H1 (cell line): ENCODE results near the gene SPANXN4. TPM values are rescaled to one million over a fixed set of nuclear protein-coding genes. Genes with fewer than 3 reads are reported as not detected.

Experiments
- CTCF ChIA-PET: fragments of 300-600 bp; sonication (Branson Sonifier 250); formaldehyde crosslinking; loops from one replicate; lab custom pipeline; 2021; ENCODE audit not compliant: partially characterized antibody; lab: Charles Lee
- POLR2A ChIA-PET: fragments of 300-600 bp; sonication (Branson Sonifier 250); formaldehyde crosslinking; loops from one replicate; lab custom pipeline; 2021; ENCODE audit warnings: inconsistent platforms; ENCODE audit not compliant: partially characterized antibody; lab: Charles Lee
- DNase-seq, 2 experiments: peaks; one replicate each; pipeline versions ENCODE4 v3.0.0 to v3.0.0-alpha.2; 2010 to 2022; ENCODE audit warnings: low spot score in 2 of 2, low read depth in 1 of 2, mixed read lengths in 1 of 2
- FAIRE-seq: peaks from 2 replicates; lab custom pipeline; 2011; peaks lifted over from hg19 to GRCh38; lab: Jason Lieb, UNC
- H2AFZ ChIP-seq: 2 replicates; pipeline ENCODE4 v1.8.1; 2012; ENCODE audit warnings: low read length, inconsistent platforms
- H2AK5ac ChIP-seq: 2 replicates; pipeline ENCODE4 v1.6.1; 2013; ENCODE audit warnings: low read depth, low read length
- H2BK120ac ChIP-seq: replicated peaks from 2 replicates; pipeline ENCODE3; 2013; ENCODE audit warnings: low read depth, low read length, inconsistent platforms
- H2BK12ac ChIP-seq: 2 replicates; pipeline ENCODE4 v1.6.1; 2013; ENCODE audit warnings: low read depth, low read length
- H2BK15ac ChIP-seq: 2 replicates; pipeline ENCODE4 v1.6.1; 2013; ENCODE audit warnings: low read length
- H2BK20ac ChIP-seq: 2 replicates; pipeline ENCODE4 v1.6.1; 2013; ENCODE audit warnings: low read length
- H2BK5ac ChIP-seq: 2 replicates; pipeline ENCODE4 v1.6.1; 2013; ENCODE audit warnings: low read depth, low read length
- H3K14ac ChIP-seq: 2 replicates; pipeline ENCODE4 v1.6.1; 2013; ENCODE audit warnings: inconsistent platforms; ENCODE audit not compliant: insufficient read length
- H3K18ac ChIP-seq: 2 replicates; pipeline ENCODE4 v1.6.1; 2013; ENCODE audit warnings: low read length; ENCODE audit errors: extremely low read depth
- H3K23ac ChIP-seq: 2 replicates; pipeline ENCODE4 v1.6.1; 2013; ENCODE audit warnings: inconsistent platforms; ENCODE audit not compliant: insufficient read length
- H3K23me2 ChIP-seq: 2 replicates; pipeline ENCODE4 v1.6.1; 2013; ENCODE audit warnings: low read depth, low read length
- H3K27ac ChIP-seq: 2 replicates; pipeline ENCODE4 v1.6.1; 2011; ENCODE audit warnings: low read depth, low read length, inconsistent platforms
- H3K27me3 ChIP-seq, 4 experiments: replicated peaks in 1 of 4; 1 replicate in 1 of 4; 2 replicates in 3 of 4; pipeline versions ENCODE4 v1.6.1 to v1.8.1; 2011 to 2013; ENCODE audit warnings: low read length in 3 of 4, mild to moderate bottlenecking in 3 of 4, inconsistent platforms in 2 of 4, mixed read lengths in 2 of 4, moderate library complexity in 1 of 4; ENCODE audit not compliant: control insufficient read depth in 3 of 4, insufficient read depth in 3 of 4; ENCODE audit errors: extremely low read depth in 1 of 4
- H3K36me3 ChIP-seq, 4 experiments: 2 replicates each; pipeline versions ENCODE4 v1.6.1 to v1.8.1; 2011 to 2013; ENCODE audit warnings: mild to moderate bottlenecking in 4 of 4, low read length in 3 of 4, moderate library complexity in 2 of 4, control low read depth in 1 of 4, inconsistent platforms in 1 of 4; ENCODE audit not compliant: insufficient read depth in 4 of 4, control insufficient read depth in 2 of 4
- H3K4ac ChIP-seq: replicated peaks from 2 replicates; pipeline ENCODE3; 2013; ENCODE audit warnings: low read length, low read depth, mixed read lengths, inconsistent platforms; ENCODE audit not compliant: insufficient read length
- H3K4me1 ChIP-seq, 4 experiments: replicated peaks in 1 of 4; 1 replicate in 1 of 4; 2 replicates in 3 of 4; pipeline versions ENCODE4 v1.6.1 to v1.8.1; 2011 to 2013; ENCODE audit warnings: low read length in 3 of 4, inconsistent platforms in 2 of 4, mixed read lengths in 1 of 4; ENCODE audit not compliant: insufficient read depth in 4 of 4, control insufficient read depth in 3 of 4
- H3K4me2 ChIP-seq, 2 experiments: 2 replicates each; pipeline versions ENCODE4 v1.6.1 to v1.8.1; 2011 to 2013; ENCODE audit warnings: low read depth in 2 of 2, low read length in 2 of 2, control low read depth in 1 of 2, inconsistent platforms in 1 of 2, mild to moderate bottlenecking in 1 of 2; ENCODE audit not compliant: insufficient read depth in 1 of 2
- H3K4me3 ChIP-seq, 4 experiments: fragments of 200-600, 300-600 bp in 1 of 4; sonication (generic), shearing (Covaris generic), sonication (Bioruptor Twin) in 1 of 4; 2 replicates each; pipeline versions ENCODE4 v1.5.1 to v1.8.1; 2011 to 2016; ENCODE audit warnings: low read length in 4 of 4, low read depth in 3 of 4, control low read depth in 2 of 4, inconsistent platforms in 2 of 4, mild to moderate bottlenecking in 2 of 4, mixed read lengths in 1 of 4, moderate library complexity in 1 of 4; ENCODE audit not compliant: insufficient read depth in 2 of 4; ENCODE audit errors: extremely low read depth in 1 of 4
- H3K56ac ChIP-seq: replicated peaks from 2 replicates; pipeline ENCODE3; 2013; ENCODE audit warnings: low read depth, mild to moderate bottlenecking, mixed read lengths, low read length, inconsistent platforms; ENCODE audit not compliant: insufficient read length
- H3K79me1 ChIP-seq: 2 replicates; pipeline ENCODE4 v1.6.1; 2013; ENCODE audit warnings: low read depth, low read length, control low read depth
- H3K79me2 ChIP-seq, 2 experiments: 2 replicates each; pipeline versions ENCODE4 v1.6.1 to v1.8.1; 2012 to 2013; ENCODE audit warnings: low read length in 2 of 2, mild to moderate bottlenecking in 2 of 2, inconsistent platforms in 1 of 2; ENCODE audit not compliant: insufficient read depth in 2 of 2, control insufficient read depth in 1 of 2
- H3K9ac ChIP-seq, 4 experiments: replicated peaks in 1 of 4; 1 replicate in 1 of 4; 2 replicates in 3 of 4; pipeline versions ENCODE4 v1.6.1 to v1.8.1; 2011 to 2013; ENCODE audit warnings: low read depth in 3 of 4, low read length in 3 of 4, control low read depth in 2 of 4, mild to moderate bottlenecking in 2 of 4, moderate library complexity in 2 of 4, inconsistent platforms in 1 of 4; ENCODE audit errors: extremely low read depth in 1 of 4
- H3K9me3 ChIP-seq, 2 experiments: 2 replicates each; pipeline versions ENCODE4 v1.6.1 to v1.8.1; 2012 to 2013; ENCODE audit warnings: mild to moderate bottlenecking in 2 of 2, moderate library complexity in 2 of 2, control low read depth in 1 of 2, inconsistent platforms in 1 of 2, low read depth in 1 of 2, low read length in 1 of 2, mixed read lengths in 1 of 2; ENCODE audit not compliant: insufficient read depth in 2 of 2
- H4K20me1 ChIP-seq, 2 experiments: replicated peaks in 1 of 2; 2 replicates each; pipeline versions ENCODE3 to v1.8.1; 2011 to 2013; ENCODE audit warnings: inconsistent platforms in 2 of 2, low read length in 2 of 2, mild to moderate bottlenecking in 1 of 2; ENCODE audit not compliant: insufficient read depth in 2 of 2, control insufficient read depth in 1 of 2
- H4K5ac ChIP-seq: 2 replicates; pipeline ENCODE4 v1.6.1; 2013; ENCODE audit warnings: low read length, low read depth, mixed read lengths, inconsistent platforms; ENCODE audit not compliant: insufficient read length
- H4K8ac ChIP-seq: 2 replicates; pipeline ENCODE4 v1.8.0; 2013; ENCODE audit warnings: mild to moderate bottlenecking, moderate library complexity, low read length, inconsistent platforms; ENCODE audit not compliant: insufficient read depth; ENCODE audit errors: extremely low read depth
- H4K91ac ChIP-seq: replicated peaks from 2 replicates; pipeline ENCODE3; 2013; ENCODE audit warnings: low read length, mixed read lengths, inconsistent platforms; ENCODE audit not compliant: insufficient read length
- CHD1 ChIP-seq: IDR thresholded peaks from 2 replicates; pipeline ENCODE4 v1.6.1; 2012; ENCODE audit warnings: low read depth, low read length, improper control_type of control experiment
- GABPA ChIP-seq: IDR thresholded peaks from 2 replicates; pipeline ENCODE4 v1.6.1; 2011; ENCODE audit warnings: mild to moderate bottlenecking, low read length, moderate library complexity, borderline replicate concordance; ENCODE audit not compliant: insufficient read depth
- HDAC6 ChIP-seq: IDR thresholded peaks from one replicate; pipeline ENCODE4 v1.7.1; 2012; ENCODE audit warnings: low read depth, mild to moderate bottlenecking, inconsistent platforms, low read length, moderate library complexity
- MAFK ChIP-seq: IDR thresholded peaks from 2 replicates; pipeline ENCODE4 v1.6.1; 2012; ENCODE audit warnings: low read depth, mild to moderate bottlenecking, improper control_type of control experiment, low read length
- MAX ChIP-seq: IDR thresholded peaks from 2 replicates; pipeline ENCODE4 v1.6.1; 2012; ENCODE audit warnings: inconsistent platforms
- POU5F1 ChIP-seq: IDR thresholded peaks from 2 replicates; pipeline ENCODE4 v1.6.1; 2011; ENCODE audit warnings: low read depth, mild to moderate bottlenecking, low read length, moderate library complexity
- RAD21 ChIP-seq, 2 experiments: IDR thresholded peaks in 1 of 2; conservative IDR thresholded peaks in 1 of 2; 2 replicates each; pipeline ENCODE4 v1.6.1; 2011; ENCODE audit warnings: low read depth in 2 of 2, low read length in 2 of 2, improper control_type of control experiment in 1 of 2, inconsistent platforms in 1 of 2, mild to moderate bottlenecking in 1 of 2, moderate library complexity in 1 of 2
- SAP30 ChIP-seq: fragments of 300-600 bp; sonication (generic); IDR thresholded peaks from 2 replicates; pipeline ENCODE4 v1.7.1; 2012; ENCODE audit warnings: low read length, moderate library complexity, mild to moderate bottlenecking, inconsistent platforms; ENCODE audit not compliant: insufficient read depth, insufficient replicate concordance
- SP2 ChIP-seq: IDR thresholded peaks from 2 replicates; pipeline ENCODE4 v1.6.1; 2012; ENCODE audit warnings: mild to moderate bottlenecking, low read length, inconsistent platforms
- SP4 ChIP-seq: IDR thresholded peaks from 2 replicates; pipeline ENCODE4 v1.6.1; 2012; ENCODE audit warnings: low read length, inconsistent platforms
- WGBS, 2 experiments: shearing (Covaris generic) in 1 of 2; methylation state at CpG; one replicate each; pipeline versions ENCODE4 v1.1.6 to v1.1.7; 2013 to 2015; ENCODE audit warnings: low lambda C conversion rate in 2 of 2, mixed read lengths in 2 of 2, inconsistent platforms in 1 of 2, low coverage in 1 of 2, missing lambda C conversion rate in 1 of 2; ENCODE audit not compliant: insufficient replicate concordance in 2 of 2, insufficient coverage in 1 of 2, insufficient read length in 1 of 2; ENCODE audit errors: extremely low coverage in 1 of 2, missing lambda C conversion rate in 1 of 2; 5-methylcytosine and 5-hydroxymethylcytosine counted together
- polyA plus RNA-seq, 7 experiments: library from polyadenylated mRNA; depleted of rRNA in 3 of 7; stranded (reverse) in 5 of 7; unstranded in 2 of 7; fragments of >200 nt in 5 of 7; fragments of 200-250 nt in 2 of 7; gene quantifications; 1 replicate in 5 of 7; 2 replicates in 1 of 7; 4 replicates in 1 of 7; pipeline versions ENCODE4 v1.2.1 to v1.2.3, GENCODE V29; 2011 to 2013; ENCODE audit warnings: missing spikeins in 2 of 7, mixed read lengths in 2 of 7
- total RNA-seq: library from RNA; stranded (reverse); fragmentation: NEBNext Ultra II Directional; extraction: Animal tissue kit (Norgen Biotek cat#: 25700); gene quantifications from 2 replicates; pipeline ENCODE4 v1.2.1, GENCODE V29; 2021

SPANXN4 gene
- total and polyA plus RNA-seq, 2 of the 8 experiments (the other 6 are each of a cell fraction or from before 2014, with no cell fraction given): not detected

GRCh38 chrX:142977128-142977914 is 48.4 kb upstream of the SPANXN4 start:
- H2BK5ac ChIP-seq: no peak overlapping the region
- H3K56ac ChIP-seq: no peak overlapping the region
- ChIA-PET CTCF (no interaction called here), POLR2A (no interaction called here)
- H3K27ac ChIP-seq: no peak overlapping the region
- no peak overlapping the region for H3K18ac ChIP-seq
- no peaks in the 10 kb centered on the region for H3K4me1 ChIP-seq
- H3K14ac ChIP-seq: no peak overlapping the region
- H2BK120ac ChIP-seq: no peak overlapping the region
- H2BK15ac ChIP-seq: no peak overlapping the region
- no peak overlapping the region for H4K91ac ChIP-seq
- no peaks in the 10 kb centered on the region for H3K23me2 ChIP-seq
- H3K23ac ChIP-seq: no peak overlapping the region
- H4K20me1 ChIP-seq: no peaks in the 10 kb centered on the region
- H3K79me1 ChIP-seq: no peaks in the 10 kb centered on the region
- no peaks in the 10 kb centered on the region for H3K36me3 ChIP-seq
- H4K5ac ChIP-seq: no peak overlapping the region
- H4K8ac ChIP-seq: no peak overlapping the region
- no peaks in the 10 kb centered on the region for H3K27me3 ChIP-seq
- no peak overlapping the region for H2AFZ ChIP-seq
- FAIRE-seq (no peak), DNase-seq (no peak)
- H3K4me2 ChIP-seq: no peak overlapping the region
- no peak overlapping the region for H2BK12ac ChIP-seq
- H3K4me3 ChIP-seq: no peak overlapping the region
- H3K9me3 ChIP-seq: no peaks in the 10 kb centered on the region
- no peak overlapping the region for H3K9ac ChIP-seq
- WGBS, 2 experiments: 87% methylated on average over 6 of the region's 6 CpGs; no CpG with 5 or more reads in 1 of the 2 experiments
- H3K4ac ChIP-seq: no peak overlapping the region
- no peak overlapping the region for H2AK5ac ChIP-seq
- H2BK20ac ChIP-seq: no peak overlapping the region
- H3K79me2 ChIP-seq: no peaks in the 10 kb centered on the region
- no peak for TF ChIP-seq GABPA
- TF ChIP-seq POU5F1: no peak
- TF ChIP-seq MAX: no peak
- TF ChIP-seq RAD21 (IDR thresholded peaks at IDR 0.05 in 1 of 2, conservative IDR thresholded peaks at IDR 0.05 in 1 of 2; ENCODE audit: low read depth in 2 of 2, low read length in 2 of 2): no peak
- no peak for TF ChIP-seq SAP30
- no peak for TF ChIP-seq MAFK
- TF ChIP-seq SP4: no peak
- no peak for TF ChIP-seq SP2
- TF ChIP-seq CHD1: no peak
- TF ChIP-seq HDAC6: no peak
